ENCODE results near the gene TMEM33.

- TF ChIP-seq, protein P1, sequence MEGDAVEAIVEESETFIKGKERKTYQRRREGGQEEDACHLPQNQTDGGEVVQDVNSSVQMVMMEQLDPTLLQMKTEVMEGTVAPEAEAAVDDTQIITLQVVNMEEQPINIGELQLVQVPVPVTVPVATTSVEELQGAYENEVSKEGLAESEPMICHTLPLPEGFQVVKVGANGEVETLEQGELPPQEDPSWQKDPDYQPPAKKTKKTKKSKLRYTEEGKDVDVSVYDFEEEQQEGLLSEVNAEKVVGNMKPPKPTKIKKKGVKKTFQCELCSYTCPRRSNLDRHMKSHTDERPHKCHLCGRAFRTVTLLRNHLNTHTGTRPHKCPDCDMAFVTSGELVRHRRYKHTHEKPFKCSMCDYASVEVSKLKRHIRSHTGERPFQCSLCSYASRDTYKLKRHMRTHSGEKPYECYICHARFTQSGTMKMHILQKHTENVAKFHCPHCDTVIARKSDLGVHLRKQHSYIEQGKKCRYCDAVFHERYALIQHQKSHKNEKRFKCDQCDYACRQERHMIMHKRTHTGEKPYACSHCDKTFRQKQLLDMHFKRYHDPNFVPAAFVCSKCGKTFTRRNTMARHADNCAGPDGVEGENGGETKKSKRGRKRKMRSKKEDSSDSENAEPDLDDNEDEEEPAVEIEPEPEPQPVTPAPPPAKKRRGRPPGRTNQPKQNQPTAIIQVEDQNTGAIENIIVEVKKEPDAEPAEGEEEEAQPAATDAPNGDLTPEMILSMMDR (IDR thresholded peaks at IDR 0.05) = no peak
- no peak for TF ChIP-seq POLR2A (IDR thresholded peaks at IDR 0.05)
These were observed 45.1 kb upstream of the TMEM33 start for GRCh38 chr4:41890085-41890484.
